H1 (cell line): Measurements from ENCODE around the gene IL13. TPM values are rescaled to one million over a fixed set of nuclear protein-coding genes. Genes with fewer than 3 reads are reported as not detected.

Source experiments
- CTCF ChIA-PET: fragments of 300-600 bp; sonication (Branson Sonifier 250); formaldehyde crosslinking; loops from one replicate; lab custom pipeline; 2021; ENCODE audit not compliant: partially characterized antibody; lab: Charles Lee
- POLR2A ChIA-PET: fragments of 300-600 bp; sonication (Branson Sonifier 250); formaldehyde crosslinking; loops from one replicate; lab custom pipeline; 2021; ENCODE audit warnings: inconsistent platforms; ENCODE audit not compliant: partially characterized antibody; lab: Charles Lee
- DNase-seq, 2 experiments: peaks; one replicate each; pipeline versions ENCODE4 v3.0.0 to v3.0.0-alpha.2; 2010 to 2022; ENCODE audit warnings: low spot score in 2 of 2, low read depth in 1 of 2, mixed read lengths in 1 of 2
- FAIRE-seq: peaks from 2 replicates; lab custom pipeline; 2011; peaks lifted over from hg19 to GRCh38; lab: Jason Lieb, UNC
- H2AFZ ChIP-seq: 2 replicates; pipeline ENCODE4 v1.8.1; 2012; ENCODE audit warnings: low read length, inconsistent platforms
- H2AK5ac ChIP-seq: 2 replicates; pipeline ENCODE4 v1.6.1; 2013; ENCODE audit warnings: low read depth, low read length
- H2BK120ac ChIP-seq: replicated peaks from 2 replicates; pipeline ENCODE3; 2013; ENCODE audit warnings: low read depth, low read length, inconsistent platforms
- H2BK12ac ChIP-seq: 2 replicates; pipeline ENCODE4 v1.6.1; 2013; ENCODE audit warnings: low read depth, low read length
- H2BK15ac ChIP-seq: 2 replicates; pipeline ENCODE4 v1.6.1; 2013; ENCODE audit warnings: low read length
- H2BK20ac ChIP-seq: 2 replicates; pipeline ENCODE4 v1.6.1; 2013; ENCODE audit warnings: low read length
- H2BK5ac ChIP-seq: 2 replicates; pipeline ENCODE4 v1.6.1; 2013; ENCODE audit warnings: low read depth, low read length
- H3K14ac ChIP-seq: 2 replicates; pipeline ENCODE4 v1.6.1; 2013; ENCODE audit warnings: inconsistent platforms; ENCODE audit not compliant: insufficient read length
- H3K18ac ChIP-seq: 2 replicates; pipeline ENCODE4 v1.6.1; 2013; ENCODE audit warnings: low read length; ENCODE audit errors: extremely low read depth
- H3K23ac ChIP-seq: 2 replicates; pipeline ENCODE4 v1.6.1; 2013; ENCODE audit warnings: inconsistent platforms; ENCODE audit not compliant: insufficient read length
- H3K23me2 ChIP-seq: 2 replicates; pipeline ENCODE4 v1.6.1; 2013; ENCODE audit warnings: low read depth, low read length
- H3K27ac ChIP-seq: 2 replicates; pipeline ENCODE4 v1.6.1; 2011; ENCODE audit warnings: low read depth, low read length, inconsistent platforms
- H3K27me3 ChIP-seq, 4 experiments: replicated peaks in 1 of 4; 1 replicate in 1 of 4; 2 replicates in 3 of 4; pipeline versions ENCODE4 v1.6.1 to v1.8.1; 2011 to 2013; ENCODE audit warnings: low read length in 3 of 4, mild to moderate bottlenecking in 3 of 4, inconsistent platforms in 2 of 4, mixed read lengths in 2 of 4, moderate library complexity in 1 of 4; ENCODE audit not compliant: control insufficient read depth in 3 of 4, insufficient read depth in 3 of 4; ENCODE audit errors: extremely low read depth in 1 of 4
- H3K36me3 ChIP-seq, 4 experiments: 2 replicates each; pipeline versions ENCODE4 v1.6.1 to v1.8.1; 2011 to 2013; ENCODE audit warnings: mild to moderate bottlenecking in 4 of 4, low read length in 3 of 4, moderate library complexity in 2 of 4, control low read depth in 1 of 4, inconsistent platforms in 1 of 4; ENCODE audit not compliant: insufficient read depth in 4 of 4, control insufficient read depth in 2 of 4
- H3K4ac ChIP-seq: replicated peaks from 2 replicates; pipeline ENCODE3; 2013; ENCODE audit warnings: low read length, low read depth, mixed read lengths, inconsistent platforms; ENCODE audit not compliant: insufficient read length
- H3K4me1 ChIP-seq, 4 experiments: replicated peaks in 1 of 4; 1 replicate in 1 of 4; 2 replicates in 3 of 4; pipeline versions ENCODE4 v1.6.1 to v1.8.1; 2011 to 2013; ENCODE audit warnings: low read length in 3 of 4, inconsistent platforms in 2 of 4, mixed read lengths in 1 of 4; ENCODE audit not compliant: insufficient read depth in 4 of 4, control insufficient read depth in 3 of 4
- H3K4me2 ChIP-seq, 2 experiments: 2 replicates each; pipeline versions ENCODE4 v1.6.1 to v1.8.1; 2011 to 2013; ENCODE audit warnings: low read depth in 2 of 2, low read length in 2 of 2, control low read depth in 1 of 2, inconsistent platforms in 1 of 2, mild to moderate bottlenecking in 1 of 2; ENCODE audit not compliant: insufficient read depth in 1 of 2
- H3K4me3 ChIP-seq, 4 experiments: fragments of 200-600, 300-600 bp in 1 of 4; sonication (generic), shearing (Covaris generic), sonication (Bioruptor Twin) in 1 of 4; 2 replicates each; pipeline versions ENCODE4 v1.5.1 to v1.8.1; 2011 to 2016; ENCODE audit warnings: low read length in 4 of 4, low read depth in 3 of 4, control low read depth in 2 of 4, inconsistent platforms in 2 of 4, mild to moderate bottlenecking in 2 of 4, mixed read lengths in 1 of 4, moderate library complexity in 1 of 4; ENCODE audit not compliant: insufficient read depth in 2 of 4; ENCODE audit errors: extremely low read depth in 1 of 4
- H3K56ac ChIP-seq: replicated peaks from 2 replicates; pipeline ENCODE3; 2013; ENCODE audit warnings: low read depth, mild to moderate bottlenecking, mixed read lengths, low read length, inconsistent platforms; ENCODE audit not compliant: insufficient read length
- H3K79me1 ChIP-seq: 2 replicates; pipeline ENCODE4 v1.6.1; 2013; ENCODE audit warnings: low read depth, low read length, control low read depth
- H3K79me2 ChIP-seq, 2 experiments: 2 replicates each; pipeline versions ENCODE4 v1.6.1 to v1.8.1; 2012 to 2013; ENCODE audit warnings: low read length in 2 of 2, mild to moderate bottlenecking in 2 of 2, inconsistent platforms in 1 of 2; ENCODE audit not compliant: insufficient read depth in 2 of 2, control insufficient read depth in 1 of 2
- H3K9ac ChIP-seq, 4 experiments: replicated peaks in 1 of 4; 1 replicate in 1 of 4; 2 replicates in 3 of 4; pipeline versions ENCODE4 v1.6.1 to v1.8.1; 2011 to 2013; ENCODE audit warnings: low read depth in 3 of 4, low read length in 3 of 4, control low read depth in 2 of 4, mild to moderate bottlenecking in 2 of 4, moderate library complexity in 2 of 4, inconsistent platforms in 1 of 4; ENCODE audit errors: extremely low read depth in 1 of 4
- H3K9me3 ChIP-seq, 2 experiments: 2 replicates each; pipeline versions ENCODE4 v1.6.1 to v1.8.1; 2012 to 2013; ENCODE audit warnings: mild to moderate bottlenecking in 2 of 2, moderate library complexity in 2 of 2, control low read depth in 1 of 2, inconsistent platforms in 1 of 2, low read depth in 1 of 2, low read length in 1 of 2, mixed read lengths in 1 of 2; ENCODE audit not compliant: insufficient read depth in 2 of 2
- H4K20me1 ChIP-seq, 2 experiments: replicated peaks in 1 of 2; 2 replicates each; pipeline versions ENCODE3 to v1.8.1; 2011 to 2013; ENCODE audit warnings: inconsistent platforms in 2 of 2, low read length in 2 of 2, mild to moderate bottlenecking in 1 of 2; ENCODE audit not compliant: insufficient read depth in 2 of 2, control insufficient read depth in 1 of 2
- H4K5ac ChIP-seq: 2 replicates; pipeline ENCODE4 v1.6.1; 2013; ENCODE audit warnings: low read length, low read depth, mixed read lengths, inconsistent platforms; ENCODE audit not compliant: insufficient read length
- H4K8ac ChIP-seq: 2 replicates; pipeline ENCODE4 v1.8.0; 2013; ENCODE audit warnings: mild to moderate bottlenecking, moderate library complexity, low read length, inconsistent platforms; ENCODE audit not compliant: insufficient read depth; ENCODE audit errors: extremely low read depth
- H4K91ac ChIP-seq: replicated peaks from 2 replicates; pipeline ENCODE3; 2013; ENCODE audit warnings: low read length, mixed read lengths, inconsistent platforms; ENCODE audit not compliant: insufficient read length
- BACH1 ChIP-seq: IDR thresholded peaks from 2 replicates; pipeline ENCODE4 v1.6.1; 2012; ENCODE audit warnings: low read length, improper control_type of control experiment
- CEBPB ChIP-seq: IDR thresholded peaks from 2 replicates; pipeline ENCODE4 v1.6.1; 2012; ENCODE audit warnings: low read depth, low read length
- E2F6 ChIP-seq: IDR thresholded peaks from 2 replicates; pipeline ENCODE4 v1.6.1; 2012; ENCODE audit warnings: inconsistent platforms
- EGR1 ChIP-seq: IDR thresholded peaks from 2 replicates; pipeline ENCODE4 v1.6.1; 2011; ENCODE audit warnings: low read depth, low read length, borderline replicate concordance
- EP300 ChIP-seq, 2 experiments: IDR thresholded peaks; 1 replicate in 1 of 2; 2 replicates in 1 of 2; pipeline ENCODE4 v1.6.1; 2011 to 2012; ENCODE audit warnings: low read depth in 2 of 2, low read length in 2 of 2, mild to moderate bottlenecking in 2 of 2, borderline replicate concordance in 1 of 2, inconsistent platforms in 1 of 2, moderate library complexity in 1 of 2
- KDM4A ChIP-seq: IDR thresholded peaks from one replicate; pipeline ENCODE4 v1.7.1; 2012; ENCODE audit warnings: low read depth, mild to moderate bottlenecking, moderate library complexity, low read length, inconsistent platforms; ENCODE audit not compliant: severe bottlenecking
- KDM5A ChIP-seq: fragments of 200-600 bp; IDR thresholded peaks from 2 replicates; pipeline ENCODE4 v1.7.1; 2012; ENCODE audit warnings: mild to moderate bottlenecking, low read length, inconsistent platforms, mixed read lengths
- SIX5 ChIP-seq: IDR thresholded peaks from 2 replicates; pipeline ENCODE4 v1.6.1; 2011; ENCODE audit warnings: mild to moderate bottlenecking, low read depth, low read length
- TEAD4 ChIP-seq: IDR thresholded peaks from 2 replicates; pipeline ENCODE4 v1.6.1; 2012; ENCODE audit warnings: low read depth, low read length, inconsistent platforms, mixed read lengths
- ZNF274 ChIP-seq: IDR thresholded peaks from 2 replicates; pipeline ENCODE4 v1.7.0; 2012; ENCODE audit warnings: low read length, borderline replicate concordance; ENCODE audit errors: extremely low read depth
- WGBS, 2 experiments: shearing (Covaris generic) in 1 of 2; methylation state at CpG; one replicate each; pipeline versions ENCODE4 v1.1.6 to v1.1.7; 2013 to 2015; ENCODE audit warnings: low lambda C conversion rate in 2 of 2, mixed read lengths in 2 of 2, inconsistent platforms in 1 of 2, low coverage in 1 of 2, missing lambda C conversion rate in 1 of 2; ENCODE audit not compliant: insufficient replicate concordance in 2 of 2, insufficient coverage in 1 of 2, insufficient read length in 1 of 2; ENCODE audit errors: extremely low coverage in 1 of 2, missing lambda C conversion rate in 1 of 2; 5-methylcytosine and 5-hydroxymethylcytosine counted together
- polyA plus RNA-seq, 7 experiments: library from polyadenylated mRNA; depleted of rRNA in 3 of 7; stranded (reverse) in 5 of 7; unstranded in 2 of 7; fragments of >200 nt in 5 of 7; fragments of 200-250 nt in 2 of 7; gene quantifications; 1 replicate in 5 of 7; 2 replicates in 1 of 7; 4 replicates in 1 of 7; pipeline versions ENCODE4 v1.2.1 to v1.2.3, GENCODE V29; 2011 to 2013; ENCODE audit warnings: missing spikeins in 2 of 7, mixed read lengths in 2 of 7
- total RNA-seq: library from RNA; stranded (reverse); fragmentation: NEBNext Ultra II Directional; extraction: Animal tissue kit (Norgen Biotek cat#: 25700); gene quantifications from 2 replicates; pipeline ENCODE4 v1.2.1, GENCODE V29; 2021

The IL13 gene
- total and polyA plus RNA-seq, 2 of the 8 experiments (the other 6 are each of a cell fraction or from before 2014, with no cell fraction given) = not detected

- POLR2A ChIA-PET = no interaction called here
- H2AK5ac ChIP-seq = no peak overlapping the region
- no peaks in the 10 kb centered on the region; a peak in 3 of 8 replicates for H3K36me3 ChIP-seq
- no peak overlapping the region for H3K14ac ChIP-seq
- no peak for DNase-seq
- no peaks in the 10 kb centered on the region for H3K79me1 ChIP-seq
- no peak for TF ChIP-seq BACH1
- no peak for TF ChIP-seq CEBPB
- TF ChIP-seq E2F6 = no peak
- no peak for TF ChIP-seq ZNF274
- TF ChIP-seq SIX5 = no peak
- TF ChIP-seq KDM5A = no peak
- TF ChIP-seq TEAD4 = no peak
- no peak for TF ChIP-seq EGR1
- no peak for TF ChIP-seq EP300 (IDR thresholded peaks at IDR 0.05; ENCODE audit: borderline replicate concordance in 1 of 2, low read depth in 2 of 2, low read length in 2 of 2)
- TF ChIP-seq KDM4A = no peak
- H2BK20ac ChIP-seq = no peak overlapping the region
- CTCF ChIA-PET = no interaction called here
- H4K91ac ChIP-seq = no peak overlapping the region
- no peak overlapping the region for H3K4ac ChIP-seq
- no peak overlapping the region for H4K8ac ChIP-seq
- H3K18ac ChIP-seq = no peak overlapping the region
- H2BK15ac ChIP-seq = no peak overlapping the region
- no peak for FAIRE-seq
- H2BK120ac ChIP-seq = no peak overlapping the region
- no peak overlapping the region for H3K56ac ChIP-seq
- H3K27ac ChIP-seq = no peak overlapping the region
- no peaks in the 10 kb centered on the region for H3K79me2 ChIP-seq
- WGBS, 2 experiments = 92% methylated on average over 2 of the region's 2 CpGs; no CpG with 5 or more reads in 1 of the 2 experiments
- H3K23ac ChIP-seq = no peak overlapping the region
- no peak overlapping the region for H3K9ac ChIP-seq
- no peak overlapping the region for H2BK5ac ChIP-seq
- no peak overlapping the region for H3K4me3 ChIP-seq
- no peak overlapping the region for H4K5ac ChIP-seq
- H3K9me3 ChIP-seq = no peaks in the 10 kb centered on the region
- H3K4me2 ChIP-seq = no peak overlapping the region
- H3K23me2 ChIP-seq = no peaks in the 10 kb centered on the region
- H4K20me1 ChIP-seq = peaks cover 0 to 1% of the 10 kb centered on the region in 2 experiments
- H2BK12ac ChIP-seq = no peak overlapping the region
- H3K4me1 ChIP-seq = no peaks in the 10 kb centered on the region
- H2AFZ ChIP-seq = no peak overlapping the region
- no peaks in the 10 kb centered on the region for H3K27me3 ChIP-seq
These were observed 29.2 kb upstream of the IL13 start for GRCh38 chr5:132628814-132629213.
